ENCODE measurements around the gene EPHA5.
"Not testable (repeated sequence)": the region's sequence is repeated elsewhere in the genome, so short reads cannot be mapped to it uniquely, and the experiment has no call there.

Gene EPHA5

DNA sequence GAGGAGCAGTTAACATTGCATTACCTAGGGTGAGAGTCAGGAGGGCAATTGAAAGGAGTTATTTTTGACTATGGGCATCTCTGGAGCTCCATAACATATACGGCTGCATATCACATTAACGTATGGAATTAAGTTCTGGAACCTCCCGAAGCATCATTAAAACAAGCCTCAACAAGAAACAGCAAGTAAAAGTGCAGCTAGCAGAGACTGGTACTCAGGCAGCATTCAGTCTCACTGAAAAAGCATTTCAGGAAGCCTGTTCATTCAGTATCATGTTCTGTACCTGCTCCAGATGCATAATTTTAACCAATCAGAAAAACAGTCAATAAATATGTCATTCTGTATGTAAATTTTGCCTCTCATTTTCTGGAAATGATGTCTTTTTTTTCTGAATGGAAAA lies 299.6 kb downstream of the EPHA5 start:
- DNase-seq (ENCODE audit: low read depth in 2 of 2): no peak

DNA sequence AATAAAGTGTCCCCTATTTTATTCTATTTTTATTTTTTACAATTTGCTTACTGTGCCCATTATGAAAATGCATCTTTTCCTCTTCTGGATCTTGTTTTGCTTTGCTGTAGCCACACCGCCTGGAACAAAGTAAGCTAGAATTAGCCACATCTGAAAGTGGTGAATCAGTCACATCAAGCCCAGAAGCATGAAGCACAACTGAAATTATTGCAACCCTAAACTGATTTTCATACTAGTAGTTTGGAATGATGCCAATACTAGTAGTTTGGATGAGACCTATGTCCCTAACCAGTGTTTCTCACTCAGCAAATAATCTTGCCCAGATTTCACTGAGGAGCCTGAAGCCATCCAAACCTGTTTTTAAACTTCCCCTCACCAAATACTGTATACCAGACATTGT lies 303.0 kb downstream of the EPHA5 start:
- DNase-seq (ENCODE audit: low read depth in 2 of 2): no peak

DNA sequence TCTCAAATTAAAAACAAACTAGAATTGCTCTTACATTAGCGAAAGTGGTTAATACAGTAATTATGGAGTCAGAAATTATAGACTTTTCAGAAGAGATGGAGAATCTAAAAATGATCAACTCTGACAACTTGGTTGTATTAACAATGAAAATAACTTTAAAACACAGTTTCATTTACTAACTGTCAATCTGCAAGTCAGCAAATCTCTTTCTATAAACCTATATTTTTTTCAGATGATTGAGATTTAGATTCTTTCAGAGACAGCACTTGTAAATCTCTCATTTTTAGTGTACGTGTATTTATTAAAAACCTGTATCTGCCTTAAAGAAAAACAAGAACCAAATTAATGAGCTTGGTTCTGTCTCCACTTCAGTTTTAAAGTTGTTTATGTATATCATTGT lies 311.4 kb downstream of the EPHA5 start:
- DNase-seq (ENCODE audit: low read depth in 2 of 2): no peak

DNA sequence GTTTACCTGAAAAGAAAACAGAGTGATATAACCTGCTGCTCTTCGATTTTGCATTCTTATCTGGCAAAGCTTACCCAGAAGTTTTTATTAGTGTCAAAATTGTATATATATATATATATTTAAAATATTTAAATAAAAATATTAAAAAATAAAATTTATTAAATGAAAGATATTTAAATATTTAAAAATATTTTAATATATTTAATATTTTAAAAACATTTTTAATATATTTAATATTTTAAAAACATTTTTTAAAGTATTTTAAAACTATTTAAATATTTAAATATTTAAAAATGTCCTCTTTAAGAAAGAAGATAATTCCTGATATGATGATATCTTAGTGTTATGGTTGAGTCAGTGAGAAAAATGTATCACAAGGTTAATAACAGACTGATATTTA lies 317.2 kb downstream of the EPHA5 start:
- no peak for DNase-seq (ENCODE audit: low read depth in 2 of 2)

DNA sequence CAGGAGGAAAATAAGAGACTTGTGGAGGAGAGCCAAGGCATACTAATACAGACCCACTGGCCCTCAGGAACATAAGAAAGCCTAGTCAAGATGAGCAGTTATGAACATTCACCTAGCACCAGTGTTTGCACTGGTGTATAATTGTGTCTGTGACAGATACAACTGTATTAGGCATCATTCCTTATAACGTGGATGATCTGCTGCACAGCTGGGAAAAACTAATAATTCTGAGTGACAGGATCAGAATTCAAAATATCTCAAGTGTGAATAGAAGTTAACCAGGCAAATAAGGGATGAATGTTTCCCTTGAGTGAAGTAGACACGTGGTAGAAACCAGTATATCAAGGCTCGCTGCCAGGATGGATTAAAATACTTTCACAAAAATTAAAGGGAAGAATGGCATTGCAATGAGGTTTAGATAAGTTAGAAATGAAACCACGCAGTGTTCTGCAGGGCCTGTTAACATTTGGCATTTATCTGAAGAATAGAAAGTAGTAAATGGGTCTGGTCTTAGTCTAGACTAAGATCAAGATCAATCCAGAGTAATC lies 325.9 kb downstream of the EPHA5 start:
- no peak for DNase-seq (ENCODE audit: low read depth in 2 of 2)

DNA sequence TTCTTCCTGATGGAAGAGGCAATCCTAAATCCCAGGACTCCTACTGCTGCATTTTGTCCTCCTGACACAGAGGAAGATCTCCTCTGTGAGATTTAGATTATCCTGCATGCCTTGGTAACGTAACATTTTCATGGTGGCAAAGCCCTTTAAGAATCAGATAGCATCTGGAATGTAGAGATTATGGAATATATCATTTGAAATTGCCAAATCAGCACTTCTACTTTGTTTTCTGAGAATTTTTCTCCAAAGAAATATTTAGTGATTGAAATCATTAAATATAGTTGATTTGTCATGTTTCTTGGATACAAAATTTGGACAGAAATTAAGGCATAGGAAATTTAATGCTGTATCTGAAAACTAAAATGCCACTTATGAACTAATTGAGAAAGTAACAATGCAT lies 326.9 kb downstream of the EPHA5 start:
- no peak for DNase-seq (ENCODE audit: low read depth in 2 of 2)

DNA sequence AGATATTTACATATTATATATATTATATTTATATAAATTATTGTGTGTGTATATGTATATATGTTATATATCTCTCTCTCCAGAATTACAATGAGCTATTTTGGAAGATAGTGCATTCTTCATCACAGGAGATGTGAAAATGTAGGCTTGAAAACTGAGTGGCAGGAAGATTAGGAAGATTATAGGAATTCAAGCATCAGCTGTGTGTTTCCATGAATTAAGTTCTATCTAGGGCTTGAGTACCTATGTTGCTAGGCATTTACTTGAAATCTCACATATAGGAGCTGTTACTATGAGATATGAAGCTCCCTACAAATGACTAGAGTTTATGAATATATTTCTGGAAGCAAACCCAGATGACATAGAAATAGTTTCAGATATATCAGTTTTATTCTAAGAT lies 328.7 kb downstream of the EPHA5 start:
- DNase-seq (ENCODE audit: low read depth in 2 of 2): no peak

DNA sequence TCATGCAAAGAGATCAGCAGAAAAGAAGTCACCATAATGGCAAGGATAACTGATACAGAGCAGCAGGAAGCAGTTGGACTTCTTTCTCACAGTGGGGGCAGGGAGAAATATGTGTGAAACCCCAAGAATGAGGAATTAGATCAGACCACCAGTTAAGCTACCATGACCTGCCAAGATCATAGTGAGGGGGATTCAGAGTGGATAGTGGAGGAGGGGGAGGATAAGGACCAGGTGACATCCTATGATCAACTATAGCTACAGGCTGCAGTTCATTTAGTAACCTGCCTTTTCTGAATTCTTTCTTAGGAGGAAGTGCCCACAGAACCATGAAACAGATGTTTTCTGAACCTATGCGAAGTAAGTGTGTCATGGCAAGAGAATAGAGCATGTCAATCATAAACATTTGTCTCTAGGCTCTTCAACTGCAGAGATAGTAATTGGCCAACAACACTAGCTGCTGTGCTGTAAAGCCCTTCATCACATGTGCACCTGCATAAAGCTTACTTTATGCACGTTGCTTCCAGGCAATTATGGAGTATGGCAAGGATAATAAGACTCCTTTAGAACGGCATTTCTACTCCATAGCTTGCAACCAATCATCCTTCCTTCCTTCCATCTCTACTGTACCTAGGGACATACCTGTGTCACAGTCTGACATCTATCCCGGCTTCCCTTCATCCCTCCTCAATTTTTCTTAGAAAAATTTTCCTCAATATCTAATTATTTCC lies 329.7 kb downstream of the EPHA5 start:
- no peak for DNase-seq (ENCODE audit: low read depth in 2 of 2)

DNA sequence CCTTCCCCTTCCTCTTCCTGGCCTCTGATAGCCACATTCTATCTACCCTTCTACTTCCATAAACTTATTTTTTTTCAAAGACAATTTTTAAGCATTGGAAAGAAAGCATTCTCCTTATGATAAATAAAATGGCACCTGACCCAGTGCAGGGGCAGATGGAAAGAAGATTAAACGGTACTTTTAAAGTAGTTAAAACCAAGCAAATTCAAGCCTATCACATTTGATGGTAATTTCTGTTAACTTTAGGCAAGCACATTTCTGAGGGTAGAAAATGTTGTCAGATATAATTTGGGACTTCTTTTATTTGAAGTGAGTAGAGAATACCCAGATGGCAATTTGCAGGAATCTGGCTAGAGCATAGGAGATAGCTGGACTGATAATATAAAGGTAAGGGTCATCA lies 332.9 kb downstream of the EPHA5 start:
- DNase-seq (ENCODE audit: low read depth in 2 of 2): no peak

DNA sequence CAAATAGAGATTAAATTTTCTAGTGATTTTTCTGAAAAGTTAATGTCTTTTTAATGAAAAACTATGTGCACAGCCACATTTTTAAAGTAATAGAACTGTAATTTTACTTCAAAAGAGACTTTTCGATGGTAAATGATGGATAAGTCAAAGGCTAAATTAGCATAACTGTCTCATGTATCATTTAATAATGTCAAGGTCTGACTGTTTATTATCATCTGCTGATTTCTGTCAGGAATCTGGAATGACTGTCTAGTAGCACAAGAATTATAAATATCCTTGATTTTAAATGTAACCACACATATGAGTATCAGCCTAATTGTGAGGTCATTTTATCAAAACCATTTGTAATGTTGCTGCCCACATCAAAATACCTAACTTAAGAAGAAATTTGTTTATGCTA lies 333.8 kb downstream of the EPHA5 start:
- DNase-seq (ENCODE audit: low read depth in 2 of 2): no peak

DNA sequence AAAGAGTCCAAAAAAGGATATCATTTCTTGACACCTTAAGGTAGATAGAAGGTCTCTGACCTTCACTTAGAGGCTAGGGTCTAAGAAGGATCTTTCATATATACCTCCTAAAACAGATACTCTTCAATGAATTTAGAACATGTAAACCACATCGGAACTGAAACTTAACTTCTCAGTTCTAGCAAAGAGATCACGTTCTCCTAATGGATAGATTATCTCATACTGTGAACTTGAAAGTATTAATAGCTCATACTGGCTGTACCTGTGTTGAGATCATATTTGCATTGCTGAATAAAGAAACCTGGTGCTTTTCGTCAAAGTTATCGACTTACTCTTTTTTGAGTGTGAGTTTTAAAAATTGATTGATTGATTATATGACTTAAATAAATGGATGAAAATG lies 353.8 kb downstream of the EPHA5 start:
- no peak for DNase-seq (ENCODE audit: low read depth in 2 of 2)

DNA sequence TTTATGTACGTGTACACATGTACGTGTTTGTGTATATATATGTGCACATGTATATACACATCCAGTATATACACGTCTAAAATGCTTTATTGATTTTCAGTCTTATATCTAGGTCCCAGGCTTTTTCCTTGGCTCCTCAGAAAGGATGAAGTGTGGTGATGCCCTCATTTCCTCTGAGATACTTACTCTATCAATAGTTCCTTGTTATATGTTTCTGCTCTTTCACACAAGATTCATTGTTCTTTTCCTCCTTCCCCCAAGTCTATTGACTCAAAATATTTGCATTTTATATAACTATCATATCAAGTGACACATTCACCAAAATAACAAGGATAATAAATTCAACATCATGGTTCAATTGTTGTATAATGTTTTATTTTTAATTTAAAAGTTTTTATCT lies 359.2 kb downstream of the EPHA5 start:
- DNase-seq (ENCODE audit: low read depth in 2 of 2): no peak

DNA sequence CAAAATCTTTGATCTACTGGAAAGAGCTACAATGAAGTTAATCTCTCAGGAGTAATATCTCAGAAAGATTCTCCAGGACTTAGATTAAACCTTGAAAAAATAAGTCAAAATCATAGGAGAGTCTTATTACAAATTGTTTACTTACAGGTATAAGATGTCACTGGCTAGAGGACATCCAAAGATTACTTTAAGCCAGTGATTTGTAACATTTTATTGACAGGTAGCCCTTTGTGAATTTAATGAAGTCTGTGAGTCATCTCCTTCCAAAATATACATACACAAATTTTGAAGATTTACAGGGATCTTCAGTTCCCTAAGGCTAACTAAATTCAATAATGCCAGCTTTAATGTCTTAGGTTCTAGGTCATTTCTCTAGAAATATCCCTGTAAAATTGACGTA lies 359.7 kb downstream of the EPHA5 start:
- DNase-seq (ENCODE audit: low read depth in 2 of 2): no peak

DNA sequence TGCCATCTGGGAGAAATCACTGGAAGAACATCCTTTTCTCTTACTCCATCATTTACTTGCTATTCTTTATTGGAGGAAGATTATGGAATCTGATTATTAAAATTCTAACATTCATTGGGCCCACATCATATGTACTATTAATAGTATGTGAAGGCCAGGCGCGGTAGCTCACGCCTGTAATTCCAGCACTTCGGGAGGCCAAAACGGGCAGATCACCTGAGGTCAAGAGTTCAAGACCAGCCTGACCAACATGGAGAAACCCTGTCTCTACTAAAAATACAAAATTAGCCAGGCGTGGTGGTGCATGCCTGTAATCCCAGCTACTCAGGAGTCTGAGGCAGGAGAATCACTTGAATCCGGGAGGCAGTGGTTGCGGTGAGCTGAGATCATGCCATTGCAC lies 361.7 kb downstream of the EPHA5 start:
- not testable (repeated sequence) for DNase-seq (ENCODE audit: low read depth in 2 of 2)

DNA sequence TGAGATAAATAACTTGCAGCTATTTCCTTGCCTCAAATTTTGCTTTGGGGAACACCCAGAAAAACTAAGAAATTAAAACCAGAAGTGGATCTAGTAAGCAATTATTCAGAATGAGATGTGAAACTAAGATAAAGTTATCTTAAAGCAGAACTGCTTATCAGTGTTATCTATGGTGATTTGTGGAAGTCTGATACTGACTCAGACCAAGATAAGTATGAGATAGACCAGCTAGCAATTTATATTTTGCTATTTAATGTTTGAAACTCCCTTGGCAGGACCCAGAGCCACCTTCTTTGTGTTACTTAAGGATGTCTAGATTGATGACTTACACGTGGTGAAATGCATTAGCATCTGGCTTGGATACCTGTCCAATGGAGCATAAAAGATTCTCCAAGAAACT lies 368.1 kb downstream of the EPHA5 start:
- DNase-seq (ENCODE audit: low read depth in 2 of 2): no peak

DNA sequence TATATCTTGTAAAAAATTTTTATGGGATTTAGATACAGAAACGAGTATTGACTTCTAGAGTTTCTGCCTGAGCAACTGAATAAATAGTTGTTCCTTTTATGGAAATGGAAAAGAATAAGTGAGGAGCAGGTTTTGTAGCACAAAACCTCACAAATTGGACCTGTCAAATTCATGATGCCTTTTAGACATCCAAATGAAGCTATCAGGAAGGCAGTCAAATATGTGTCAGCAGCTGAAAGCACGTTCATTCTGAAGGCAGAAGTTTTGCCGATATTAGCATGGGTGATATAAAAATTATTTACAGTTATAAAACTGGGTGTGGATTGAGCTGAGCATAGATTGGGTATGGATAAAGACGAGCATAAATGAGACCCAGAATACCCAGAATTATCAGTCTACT lies 374.0 kb downstream of the EPHA5 start:
- DNase-seq (ENCODE audit: low read depth in 2 of 2): no peak

DNA sequence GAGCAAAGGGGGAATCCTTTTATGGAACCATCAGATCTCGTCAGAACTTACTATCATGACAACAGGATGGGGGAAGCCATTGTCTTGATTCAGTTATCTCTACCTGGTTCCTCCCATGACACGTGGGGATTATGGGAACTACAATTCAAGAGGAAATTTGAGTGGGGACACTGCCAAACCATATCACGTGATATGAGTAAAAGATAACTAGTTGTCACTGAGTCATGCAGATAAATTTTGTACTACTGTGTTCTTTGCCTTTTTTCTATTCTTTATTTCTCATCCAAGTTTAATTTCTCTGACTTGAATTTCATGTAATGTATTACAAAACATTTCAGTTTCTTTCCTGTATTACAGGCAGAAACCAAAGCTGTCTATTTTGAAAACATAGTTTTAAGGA lies 383.2 kb downstream of the EPHA5 start:
- DNase-seq (ENCODE audit: low read depth in 2 of 2): no peak
